ENCODE measurements around the gene FBXL20.

GRCh38 chr17:39210093-39210434, 191.4 kb downstream of the FBXL20 start:
- TF ChIP-seq GABPA (IDR thresholded peaks at IDR 0.05 in 1 of 2, conservative IDR thresholded peaks at IDR 0.05 in 1 of 2) (no peak), YY1 (IDR thresholded peaks at IDR 0.05) (no peak)
- TF ChIP-seq, protein P1, sequence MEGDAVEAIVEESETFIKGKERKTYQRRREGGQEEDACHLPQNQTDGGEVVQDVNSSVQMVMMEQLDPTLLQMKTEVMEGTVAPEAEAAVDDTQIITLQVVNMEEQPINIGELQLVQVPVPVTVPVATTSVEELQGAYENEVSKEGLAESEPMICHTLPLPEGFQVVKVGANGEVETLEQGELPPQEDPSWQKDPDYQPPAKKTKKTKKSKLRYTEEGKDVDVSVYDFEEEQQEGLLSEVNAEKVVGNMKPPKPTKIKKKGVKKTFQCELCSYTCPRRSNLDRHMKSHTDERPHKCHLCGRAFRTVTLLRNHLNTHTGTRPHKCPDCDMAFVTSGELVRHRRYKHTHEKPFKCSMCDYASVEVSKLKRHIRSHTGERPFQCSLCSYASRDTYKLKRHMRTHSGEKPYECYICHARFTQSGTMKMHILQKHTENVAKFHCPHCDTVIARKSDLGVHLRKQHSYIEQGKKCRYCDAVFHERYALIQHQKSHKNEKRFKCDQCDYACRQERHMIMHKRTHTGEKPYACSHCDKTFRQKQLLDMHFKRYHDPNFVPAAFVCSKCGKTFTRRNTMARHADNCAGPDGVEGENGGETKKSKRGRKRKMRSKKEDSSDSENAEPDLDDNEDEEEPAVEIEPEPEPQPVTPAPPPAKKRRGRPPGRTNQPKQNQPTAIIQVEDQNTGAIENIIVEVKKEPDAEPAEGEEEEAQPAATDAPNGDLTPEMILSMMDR (IDR thresholded peaks at IDR 0.05; ENCODE audit: low read depth, low read length, missing input control) = no peak

All from liver (tissue), 3 donors.